ENCODE data around the gene PANK4. TPM values are rescaled to one million over a fixed set of nuclear protein-coding genes. Genes with fewer than 3 reads are reported as not detected.

The PANK4 gene
- total RNA-seq, 2 experiments from 2014 or later: 42.9 to 47.0 TPM

DNA sequence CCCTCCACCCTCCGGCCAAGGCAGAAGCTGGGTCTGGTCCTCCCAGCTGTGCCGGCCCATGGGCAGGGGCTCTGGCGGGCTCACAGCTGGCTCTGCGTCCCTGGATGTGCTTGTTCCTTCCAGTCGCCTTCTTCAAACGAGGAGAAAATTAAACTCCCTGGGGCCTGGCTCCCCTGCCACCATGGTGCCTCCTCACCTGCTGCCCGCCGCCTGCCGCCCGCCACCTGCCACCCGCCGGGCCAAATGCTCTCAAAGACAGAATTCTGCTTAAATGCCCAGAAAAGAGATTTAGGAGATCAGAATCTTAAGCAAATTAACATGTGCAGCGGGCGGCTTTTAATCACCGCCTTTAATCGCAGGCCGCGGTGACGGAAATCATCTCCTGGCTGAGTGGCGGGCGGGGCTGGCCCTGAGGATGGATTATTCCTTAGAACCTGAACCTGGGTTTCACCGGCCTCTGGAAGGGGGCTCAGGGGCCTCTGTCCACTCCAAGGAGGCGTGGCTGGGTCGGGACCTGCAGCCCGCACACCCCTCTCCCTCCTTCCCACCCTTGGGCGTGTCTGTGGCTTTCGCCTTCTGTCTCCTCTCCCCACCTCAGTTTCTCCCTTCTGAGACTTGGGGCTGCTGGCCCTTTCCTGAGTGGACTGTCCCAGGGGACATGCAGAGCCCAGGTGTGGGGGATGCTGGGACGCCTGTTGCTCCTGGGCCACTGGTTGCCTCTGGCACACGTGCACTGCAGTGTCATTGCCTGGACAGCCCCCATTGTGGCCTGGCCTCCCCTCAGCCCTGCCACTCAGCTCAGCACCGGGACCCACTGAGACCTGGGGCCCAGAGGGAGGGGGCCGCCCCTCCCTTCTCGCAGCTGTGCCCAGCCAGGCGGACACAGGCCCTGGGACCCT lies 60.8 kb downstream of the PANK4 start:
- H3K27me3 ChIP-seq (ENCODE audit: control insufficient read depth in 1 of 2, insufficient read depth in 2 of 2, low read length in 2 of 2): peaks cover 8 to 23% of the 10 kb centered on the region in 2 experiments
- H3K4me1 ChIP-seq (ENCODE audit: insufficient read depth, low read length): peaks cover 24% of the 10 kb centered on the region
- intact Hi-C loops (cut with DNase I, micrococcal nuclease): no loop called here
- no peak overlapping the region for H3K27ac Mint-ChIP-seq
- no peak overlapping the region for H3K4me3 ChIP-seq (ENCODE audit: low read length)
- no peaks in the 10 kb centered on the region for H3K36me3 ChIP-seq (ENCODE audit: insufficient read depth, low read length)
- POLR2A ChIA-PET: no interaction called here
- H3K9me3 Mint-ChIP-seq: no peaks in the 10 kb centered on the region
- DNase-seq (no peak), ATAC-seq (ENCODE audit: poor library complexity) (no peak)
- no peaks in the 10 kb centered on the region for H3K36me3 Mint-ChIP-seq (ENCODE audit: low read depth)
- H3K9me3 ChIP-seq (ENCODE audit: control insufficient read depth in 1 of 2, insufficient read depth in 1 of 2, low read length in 2 of 2): no peaks in the 10 kb centered on the region
- H3K27ac ChIP-seq (ENCODE audit: low read depth in 1 of 2, low read length in 2 of 2): no peak overlapping the region
- TF ChIP-seq, protein P1, sequence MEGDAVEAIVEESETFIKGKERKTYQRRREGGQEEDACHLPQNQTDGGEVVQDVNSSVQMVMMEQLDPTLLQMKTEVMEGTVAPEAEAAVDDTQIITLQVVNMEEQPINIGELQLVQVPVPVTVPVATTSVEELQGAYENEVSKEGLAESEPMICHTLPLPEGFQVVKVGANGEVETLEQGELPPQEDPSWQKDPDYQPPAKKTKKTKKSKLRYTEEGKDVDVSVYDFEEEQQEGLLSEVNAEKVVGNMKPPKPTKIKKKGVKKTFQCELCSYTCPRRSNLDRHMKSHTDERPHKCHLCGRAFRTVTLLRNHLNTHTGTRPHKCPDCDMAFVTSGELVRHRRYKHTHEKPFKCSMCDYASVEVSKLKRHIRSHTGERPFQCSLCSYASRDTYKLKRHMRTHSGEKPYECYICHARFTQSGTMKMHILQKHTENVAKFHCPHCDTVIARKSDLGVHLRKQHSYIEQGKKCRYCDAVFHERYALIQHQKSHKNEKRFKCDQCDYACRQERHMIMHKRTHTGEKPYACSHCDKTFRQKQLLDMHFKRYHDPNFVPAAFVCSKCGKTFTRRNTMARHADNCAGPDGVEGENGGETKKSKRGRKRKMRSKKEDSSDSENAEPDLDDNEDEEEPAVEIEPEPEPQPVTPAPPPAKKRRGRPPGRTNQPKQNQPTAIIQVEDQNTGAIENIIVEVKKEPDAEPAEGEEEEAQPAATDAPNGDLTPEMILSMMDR (IDR thresholded peaks at IDR 0.05): no peak
- peaks cover 7% of the 10 kb centered on the region for H3K4me1 Mint-ChIP-seq (ENCODE audit: low read depth)
- no peak overlapping the region for H3K4me3 Mint-ChIP-seq
- peaks cover 6% of the 10 kb centered on the region for H3K27me3 Mint-ChIP-seq
- CTCF ChIA-PET: no interaction called here

DNA sequence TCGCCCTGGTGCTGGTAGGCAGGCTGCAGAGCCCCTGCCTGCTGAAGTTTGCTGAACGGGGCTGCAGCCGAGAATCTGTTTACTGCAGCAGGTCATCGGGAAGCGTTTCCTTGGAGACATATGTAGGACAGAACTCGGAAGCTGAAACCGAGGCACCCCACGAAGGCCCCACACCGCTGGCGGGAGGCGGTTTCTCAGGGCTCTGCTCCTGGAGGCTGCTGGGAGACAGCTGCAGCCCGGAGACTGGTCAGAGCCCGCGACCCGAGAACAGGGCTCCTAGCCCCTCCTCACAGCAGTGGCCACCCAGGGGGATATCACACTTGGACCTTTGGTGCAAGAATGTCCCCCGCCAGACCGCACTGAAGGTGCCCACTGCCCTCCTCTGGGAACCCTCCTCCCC lies 63.0 kb downstream of the PANK4 start:
- Mint-ChIP-seq H3K36me3 (ENCODE audit: low read depth) (no peaks in the 10 kb centered on the region), H3K9me3 (no peaks in the 10 kb centered on the region), H3K27me3 (peaks cover 6% of the 10 kb centered on the region), H3K4me3 (no peak overlapping the region), H3K27ac (no peak overlapping the region), H3K4me1 (ENCODE audit: low read depth) (peaks cover 3% of the 10 kb centered on the region)
- CTCF ChIA-PET: no interaction called here
- Histone ChIP-seq H3K4me3 (ENCODE audit: low read length) (no peak overlapping the region), H3K27me3 (ENCODE audit: control insufficient read depth in 1 of 2, insufficient read depth in 2 of 2, low read length in 2 of 2) (peaks cover 8 to 23% of the 10 kb centered on the region in 2 experiments), H3K4me1 (ENCODE audit: insufficient read depth, low read length) (peaks cover 24% of the 10 kb centered on the region), H3K36me3 (ENCODE audit: insufficient read depth, low read length) (no peaks in the 10 kb centered on the region), H3K9me3 (ENCODE audit: control insufficient read depth in 1 of 2, insufficient read depth in 1 of 2, low read length in 2 of 2) (no peaks in the 10 kb centered on the region), H3K27ac (ENCODE audit: low read depth in 1 of 2, low read length in 2 of 2) (no peak overlapping the region)
- DNase-seq: no peak
- POLR2A ChIA-PET: no interaction called here
- TF ChIP-seq, protein P1 (IDR thresholded peaks at IDR 0.05): no peak
- intact Hi-C loops (cut with DNase I, micrococcal nuclease): no loop called here
- no peak for ATAC-seq (ENCODE audit: poor library complexity)

DNA sequence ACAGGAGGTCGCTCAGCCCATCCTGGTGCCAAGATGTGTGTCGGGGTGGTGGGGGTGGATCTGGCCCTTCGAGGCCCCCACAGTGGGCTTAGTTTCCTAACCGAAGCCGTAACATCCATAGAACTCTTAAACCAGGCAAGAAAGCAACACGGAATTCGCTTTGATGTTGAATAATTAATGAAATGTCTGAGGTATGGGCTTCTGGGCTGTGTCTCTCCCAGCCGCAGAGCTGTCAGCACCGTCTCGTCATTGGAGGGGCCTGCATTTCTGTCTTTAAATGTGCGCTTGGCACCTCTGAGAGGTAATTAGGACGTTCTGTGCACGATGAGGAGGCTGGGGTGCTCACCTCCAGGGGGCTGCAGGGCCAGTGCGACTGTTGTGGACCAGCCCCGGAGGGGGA lies 63.6 kb downstream of the PANK4 start:
- Mint-ChIP-seq H3K36me3 (ENCODE audit: low read depth) (no peaks in the 10 kb centered on the region), H3K27ac (no peak overlapping the region), H3K4me3 (no peak overlapping the region), H3K9me3 (no peaks in the 10 kb centered on the region), H3K27me3 (peaks cover 6% of the 10 kb centered on the region), H3K4me1 (ENCODE audit: low read depth) (no peaks in the 10 kb centered on the region)
- DNase-seq: no peak
- Histone ChIP-seq H3K36me3 (ENCODE audit: insufficient read depth, low read length) (no peaks in the 10 kb centered on the region), H3K9me3 (ENCODE audit: control insufficient read depth in 1 of 2, insufficient read depth in 1 of 2, low read length in 2 of 2) (no peaks in the 10 kb centered on the region), H3K27me3 (ENCODE audit: control insufficient read depth in 1 of 2, insufficient read depth in 2 of 2, low read length in 2 of 2) (peaks cover 8 to 23% of the 10 kb centered on the region in 2 experiments), H3K4me3 (ENCODE audit: low read length) (no peak overlapping the region), H3K27ac (ENCODE audit: low read depth in 1 of 2, low read length in 2 of 2) (no peak overlapping the region), H3K4me1 (ENCODE audit: insufficient read depth, low read length) (peaks cover 23% of the 10 kb centered on the region)
- no peak for ATAC-seq (ENCODE audit: poor library complexity)
- ChIA-PET CTCF (no interaction called here), POLR2A (no interaction called here)
- TF ChIP-seq, protein P1 (IDR thresholded peaks at IDR 0.05): no peak
- intact Hi-C loops (cut with DNase I, micrococcal nuclease): no loop called here
